Tibial nerve (tissue), 4 donors: Measurements from ENCODE around the gene PRR9. TPM values are rescaled to one million over a fixed set of nuclear protein-coding genes. Genes with fewer than 3 reads are reported as not detected.

Source experiments
- DNase-seq, 2 donors: peaks; one replicate each; pipeline ENCODE4 v3.0.0-alpha.2; 2019; ENCODE audit warnings: low spot score in 2 of 2
- H3K27ac ChIP-seq, 4 donors: fragments of 200-600 bp; sonication (generic) in 3 of 4; one replicate each; pipeline ENCODE4 v1.5.1; 2017 to 2019; ENCODE audit warnings: mild to moderate bottlenecking in 1 of 4
- H3K27me3 ChIP-seq, 2 donors: fragments of 200-600 bp; sonication (generic) in 1 of 2; one replicate each; pipeline versions ENCODE4 v1.5.1 to v1.6.0; 2017 to 2019
- H3K36me3 ChIP-seq, 3 donors: fragments of 200-600 bp; sonication (generic); one replicate each; pipeline ENCODE4 v1.5.1; 2018 to 2019
- H3K4me1 ChIP-seq, 4 donors: fragments of 200-600 bp; sonication (generic) in 3 of 4; one replicate each; pipeline ENCODE4 v1.5.1; 2017 to 2019
- H3K4me3 ChIP-seq, 4 donors: fragments of 200-600 bp; sonication (generic) in 3 of 4; one replicate each; pipeline ENCODE4 v1.5.1; 2017 to 2019; ENCODE audit warnings: mild to moderate bottlenecking in 1 of 4, moderate library complexity in 1 of 4
- H3K9me3 ChIP-seq, 4 donors: fragments of 200-600 bp; sonication (generic) in 3 of 4; one replicate each; pipeline ENCODE4 v1.5.1; 2017 to 2019
- CTCF ChIP-seq, 5 experiments: fragments of 200-600 bp in 3 of 5; fragments of 450-650 bp in 2 of 5; sonication (generic) in 3 of 5; IDR thresholded peaks; one replicate each; pipeline ENCODE4 v1.5.1; 2016 to 2019; ENCODE audit warnings: antibody characterized with exemption in 5 of 5, mild to moderate bottlenecking in 3 of 5, moderate library complexity in 2 of 5
- EP300 ChIP-seq, 2 donors: sonication (generic); formaldehyde crosslinking; IDR thresholded peaks; one replicate each; pipeline ENCODE4 v1.6.1; 2017; ENCODE audit warnings: antibody characterized with exemption in 2 of 2, mild to moderate bottlenecking in 1 of 2
- POLR2A ChIP-seq, 2 donors: fragments of 450-650 bp; IDR thresholded peaks; one replicate each; pipeline ENCODE4 v1.6.1; 2017; ENCODE audit warnings: antibody characterized with exemption in 2 of 2, mild to moderate bottlenecking in 2 of 2, moderate library complexity in 2 of 2
- WGBS, 2 donors: methylation state at CpG; one replicate each; pipeline ENCODE4 v1.1.5; 2018; 5-methylcytosine and 5-hydroxymethylcytosine counted together
- total RNA-seq, 4 donors: library from RNA; depleted of rRNA; stranded (reverse); fragments of >200 nt; gene quantifications; one replicate each; pipeline ENCODE4 v1.1.0, GENCODE V29; 2016

Gene PRR9
- total RNA-seq, 4 donors from 2014 or later = not detected

- 44 to 47% methylated on average over 1 of the region's 1 CpG for WGBS, 2 donors
- no peak for DNase-seq
- no peak overlapping the region for H3K27ac ChIP-seq
- TF ChIP-seq CTCF (IDR thresholded peaks at IDR 0.05) = no peak
- no peak for TF ChIP-seq EP300 (IDR thresholded peaks at IDR 0.05)
- no peak for TF ChIP-seq POLR2A (IDR thresholded peaks at IDR 0.05)
- H3K4me3 ChIP-seq = no peak overlapping the region
- H3K4me1 ChIP-seq = peaks cover 0 to 3% (median 0%) of the 10 kb centered on the region in 4 donors
- no peaks in the 10 kb centered on the region for H3K9me3 ChIP-seq
- no peaks in the 10 kb centered on the region for H3K36me3 ChIP-seq
- H3K27me3 ChIP-seq = no peaks in the 10 kb centered on the region
Measured at GRCh38 chr1:153233448-153233847, 16.1 kb downstream of the PRR9 start.

DNA sequence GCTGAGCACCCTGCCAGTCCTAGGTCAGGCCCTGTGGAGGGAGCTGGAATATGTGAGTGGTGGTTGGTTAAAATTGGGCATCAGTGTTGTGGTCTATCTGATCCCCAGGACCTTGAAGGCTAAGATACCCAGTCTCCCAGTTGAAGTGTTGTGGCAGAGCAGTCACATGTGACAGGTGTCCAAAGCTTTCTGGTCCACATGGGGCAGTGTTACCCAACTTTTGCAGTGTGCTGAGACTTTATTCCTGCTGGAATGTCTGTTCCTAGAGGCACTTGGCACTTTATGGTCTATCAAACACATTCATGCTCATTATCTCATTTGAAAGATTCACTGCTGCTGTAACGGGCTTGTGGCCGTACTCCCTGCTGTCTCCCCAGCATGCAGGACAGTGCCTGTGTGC is 21.1 kb downstream of the PRR9 start:
- Histone ChIP-seq H3K4me1 (no peaks in the 10 kb centered on the region), H3K36me3 (no peaks in the 10 kb centered on the region), H3K27ac (no peak overlapping the region), H3K9me3 (no peaks in the 10 kb centered on the region), H3K27me3 (no peaks in the 10 kb centered on the region), H3K4me3 (no peak overlapping the region)
- TF ChIP-seq POLR2A (IDR thresholded peaks at IDR 0.05) = no peak
- no peak for TF ChIP-seq CTCF (IDR thresholded peaks at IDR 0.05)
- TF ChIP-seq EP300 (IDR thresholded peaks at IDR 0.05) = no peak
- 48 to 55% methylated on average over 2 of the region's 2 CpGs for WGBS, 2 donors
- no peak for DNase-seq

DNA sequence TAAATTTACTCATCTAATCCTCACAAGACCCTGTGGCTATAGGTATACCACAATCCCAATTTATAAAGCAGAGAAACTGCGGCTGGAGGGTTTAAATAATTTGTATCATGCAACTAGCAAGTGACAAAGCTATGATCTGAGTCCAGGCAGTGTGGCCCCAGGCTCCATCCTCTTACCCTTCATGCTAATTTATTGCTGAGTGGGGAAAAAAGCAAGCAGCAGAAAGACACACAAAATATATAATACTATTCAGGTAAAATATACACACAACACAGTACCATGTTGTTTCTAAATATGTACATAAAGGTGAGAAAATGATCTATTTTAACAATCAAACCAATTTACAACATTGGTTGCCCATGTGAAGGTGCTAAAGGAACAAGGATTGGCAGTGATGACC is 24.8 kb downstream of the PRR9 start:
- H3K36me3 ChIP-seq = no peaks in the 10 kb centered on the region
- H3K9me3 ChIP-seq = no peaks in the 10 kb centered on the region
- H3K4me1 ChIP-seq = no peaks in the 10 kb centered on the region
- H3K4me3 ChIP-seq = no peak overlapping the region
- DNase-seq = no peak
- WGBS, 2 donors = 90 to 91% methylated on average over 1 of the region's 1 CpG
- H3K27ac ChIP-seq = no peak overlapping the region
- no peaks in the 10 kb centered on the region for H3K27me3 ChIP-seq
- TF ChIP-seq EP300 (IDR thresholded peaks at IDR 0.05) (no peak), POLR2A (IDR thresholded peaks at IDR 0.05) (no peak), CTCF (IDR thresholded peaks at IDR 0.05) (no peak)

DNA sequence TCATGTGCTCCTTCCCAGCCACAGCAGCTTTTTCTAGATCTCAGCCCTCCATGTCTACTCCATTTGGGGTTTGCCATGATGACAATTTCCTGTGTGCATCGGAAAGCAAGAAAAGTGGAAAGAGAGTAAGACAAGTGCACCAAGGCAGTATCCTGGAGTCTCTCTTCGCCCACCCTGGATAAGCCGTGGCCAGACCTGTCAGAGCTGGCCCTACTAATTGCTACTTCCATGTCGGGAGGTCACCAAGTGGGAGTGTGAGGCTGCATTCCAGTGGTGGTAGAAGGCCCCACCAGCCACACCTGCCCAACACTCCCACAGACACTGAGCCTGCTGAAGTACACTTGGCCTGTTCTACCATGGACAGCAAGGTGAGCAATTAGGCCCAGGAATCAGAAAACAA is 28.1 kb downstream of the PRR9 start:
- WGBS, 2 donors = 81 to 87% methylated on average over 3 to 4 of the region's 4 CpGs
- no peaks in the 10 kb centered on the region for H3K9me3 ChIP-seq
- H3K27ac ChIP-seq = no peak overlapping the region
- no peaks in the 10 kb centered on the region for H3K4me1 ChIP-seq
- H3K4me3 ChIP-seq = no peak overlapping the region
- no peak for DNase-seq
- no peaks in the 10 kb centered on the region for H3K36me3 ChIP-seq
- no peaks in the 10 kb centered on the region for H3K27me3 ChIP-seq
- TF ChIP-seq EP300 (IDR thresholded peaks at IDR 0.05) = no peak
- no peak for TF ChIP-seq POLR2A (IDR thresholded peaks at IDR 0.05)
- TF ChIP-seq CTCF (IDR thresholded peaks at IDR 0.05) = no peak

DNA sequence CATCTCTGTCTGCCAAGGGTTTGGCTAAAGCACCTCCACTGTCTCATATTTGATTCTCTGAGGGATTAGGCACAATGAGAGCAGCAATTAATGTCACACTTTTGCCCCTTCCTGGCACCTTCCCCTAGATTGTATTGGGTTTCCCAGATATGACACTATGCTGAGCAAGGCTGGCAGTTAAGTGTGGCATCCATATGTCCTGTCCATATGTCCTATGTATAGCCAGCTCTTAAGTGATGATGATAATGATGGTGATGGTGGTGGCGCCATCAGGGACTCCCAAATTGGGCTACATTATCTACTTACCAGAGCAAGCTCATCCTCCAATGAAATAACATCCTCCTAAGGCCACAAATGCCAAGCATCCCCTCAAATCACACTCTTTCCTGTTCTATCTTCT is 28.6 kb downstream of the PRR9 start:
- TF ChIP-seq POLR2A (IDR thresholded peaks at IDR 0.05) (no peak), CTCF (IDR thresholded peaks at IDR 0.05) (no peak), EP300 (IDR thresholded peaks at IDR 0.05) (no peak)
- DNase-seq = no peak
- Histone ChIP-seq H3K27me3 (no peaks in the 10 kb centered on the region), H3K36me3 (no peaks in the 10 kb centered on the region), H3K27ac (no peak overlapping the region), H3K4me1 (no peaks in the 10 kb centered on the region), H3K4me3 (no peak overlapping the region), H3K9me3 (no peaks in the 10 kb centered on the region)
- WGBS, 2 donors = 80 to 100% methylated on average over 1 of the region's 1 CpG
